ENCODE results near the gene THSD4.

Gene THSD4

DNA sequence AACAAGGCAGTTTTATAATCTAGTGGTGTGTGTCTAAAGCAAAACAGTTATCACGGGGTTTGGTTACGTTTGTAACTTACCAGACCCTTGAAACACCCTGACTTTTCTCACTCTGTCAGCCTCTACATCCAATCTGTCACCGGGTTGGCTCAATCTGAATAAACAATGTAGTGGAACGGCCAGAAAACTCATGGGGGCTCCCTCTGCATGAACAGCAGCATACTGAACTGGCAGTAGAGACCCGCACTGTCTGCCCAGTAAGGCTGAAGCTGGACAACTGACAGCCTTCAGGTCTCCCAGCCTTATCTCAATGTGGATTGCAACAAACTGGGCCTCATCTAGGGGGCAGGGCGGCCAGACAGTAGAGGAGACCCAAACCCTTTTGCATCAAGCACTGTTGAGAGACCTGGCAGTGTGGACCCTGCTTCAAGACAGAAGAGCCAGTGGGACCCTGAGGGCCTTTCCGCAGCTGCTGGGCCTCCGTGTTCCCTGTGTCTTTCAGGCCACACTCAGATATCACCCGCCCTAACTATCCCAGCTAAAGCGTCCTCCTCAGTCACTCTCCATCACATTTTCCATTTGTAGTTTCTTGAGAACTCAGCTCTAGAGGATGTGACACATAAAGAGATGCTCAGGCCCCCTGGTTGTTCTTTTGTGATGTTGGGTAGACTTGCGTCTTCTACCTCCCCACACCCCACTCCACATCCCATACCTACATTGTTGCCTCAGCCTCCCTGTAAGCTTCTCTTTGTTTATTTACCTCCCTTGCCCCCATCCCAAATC lies 513.9 kb downstream of the THSD4 start:
- DNase-seq (ENCODE audit: low spot score), result no peak

DNA sequence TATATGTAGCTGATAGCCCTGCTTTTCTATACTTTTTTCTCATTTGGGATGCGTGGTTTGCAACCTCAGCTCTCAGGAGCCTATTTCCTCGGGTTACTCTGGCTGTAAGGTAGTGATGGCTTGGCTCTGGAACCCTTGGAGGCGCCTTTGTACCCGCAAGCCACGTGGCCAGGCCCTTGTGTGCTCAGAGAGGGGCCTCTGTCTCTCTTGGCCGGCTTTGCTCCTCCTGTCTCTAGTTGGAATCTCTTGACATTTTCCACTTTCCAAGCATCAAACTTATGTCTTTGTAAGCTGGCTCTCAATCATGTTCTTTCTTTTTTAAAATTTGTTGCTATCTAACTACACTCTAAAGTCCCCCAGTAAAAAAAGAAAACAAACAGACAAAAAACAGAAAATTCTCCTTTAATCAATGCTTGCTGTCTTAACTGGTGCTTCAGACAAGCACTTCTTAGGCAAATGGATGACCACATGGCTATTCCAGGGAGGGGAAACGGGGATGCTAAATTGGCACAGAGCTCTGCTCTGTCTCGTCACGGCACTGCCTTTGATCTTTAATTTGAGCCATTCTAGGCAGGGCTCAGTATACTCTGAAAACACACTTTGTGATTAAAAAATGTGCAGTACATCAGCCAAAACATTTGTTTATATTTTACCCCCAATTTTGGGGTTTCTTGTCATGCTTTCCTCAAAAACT lies 514.7 kb downstream of the THSD4 start:
- DNase-seq (ENCODE audit: low spot score), result no peak

DNA sequence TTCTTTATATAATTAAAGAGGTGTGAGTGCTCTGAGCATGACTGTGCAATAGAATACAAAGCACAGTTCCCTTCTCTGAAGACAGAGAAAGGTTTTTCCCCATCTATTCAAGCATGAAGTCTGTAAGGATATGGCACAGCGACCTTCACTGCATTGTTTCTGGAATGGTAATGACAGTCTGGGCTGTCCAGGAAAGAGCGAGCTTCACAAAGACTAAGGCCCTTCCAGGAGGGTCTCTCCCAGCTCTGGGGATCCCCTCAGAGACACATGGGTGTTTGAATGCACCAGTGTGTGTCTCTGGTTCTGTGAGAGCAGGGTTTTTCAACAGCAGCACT lies 515.2 kb downstream of the THSD4 start:
- no peak for DNase-seq (ENCODE audit: low spot score)

DNA sequence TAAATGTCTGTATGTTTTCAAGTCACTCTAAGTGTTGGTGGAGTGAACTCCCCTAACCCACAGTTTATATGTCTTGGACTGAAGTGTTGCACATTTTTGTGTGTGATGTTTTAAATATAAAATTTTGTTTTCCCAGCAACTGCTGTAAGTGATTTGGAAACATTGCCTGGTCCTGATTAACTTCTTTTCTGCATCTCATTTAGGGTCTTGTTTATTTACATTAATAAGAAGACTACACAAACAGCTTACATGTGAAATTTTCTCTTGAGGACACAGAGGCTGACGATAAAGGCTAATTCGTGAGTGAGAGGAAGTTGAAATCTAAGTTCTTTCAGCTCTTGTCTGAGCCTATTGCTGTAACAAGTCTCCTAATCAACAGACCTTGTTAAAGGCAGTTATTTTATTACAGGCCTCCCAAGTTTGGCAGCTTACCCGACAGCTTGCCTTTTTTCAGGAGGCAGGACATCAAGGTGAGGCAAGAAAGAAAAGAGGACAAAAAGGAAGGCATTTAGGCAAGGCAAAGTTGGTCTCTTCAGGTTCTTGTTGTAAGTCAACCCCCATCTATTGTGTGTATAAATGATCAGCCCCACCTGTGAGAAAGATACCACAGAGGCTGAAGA lies 517.4 kb downstream of the THSD4 start:
- DNase-seq (ENCODE audit: low spot score), result no peak

DNA sequence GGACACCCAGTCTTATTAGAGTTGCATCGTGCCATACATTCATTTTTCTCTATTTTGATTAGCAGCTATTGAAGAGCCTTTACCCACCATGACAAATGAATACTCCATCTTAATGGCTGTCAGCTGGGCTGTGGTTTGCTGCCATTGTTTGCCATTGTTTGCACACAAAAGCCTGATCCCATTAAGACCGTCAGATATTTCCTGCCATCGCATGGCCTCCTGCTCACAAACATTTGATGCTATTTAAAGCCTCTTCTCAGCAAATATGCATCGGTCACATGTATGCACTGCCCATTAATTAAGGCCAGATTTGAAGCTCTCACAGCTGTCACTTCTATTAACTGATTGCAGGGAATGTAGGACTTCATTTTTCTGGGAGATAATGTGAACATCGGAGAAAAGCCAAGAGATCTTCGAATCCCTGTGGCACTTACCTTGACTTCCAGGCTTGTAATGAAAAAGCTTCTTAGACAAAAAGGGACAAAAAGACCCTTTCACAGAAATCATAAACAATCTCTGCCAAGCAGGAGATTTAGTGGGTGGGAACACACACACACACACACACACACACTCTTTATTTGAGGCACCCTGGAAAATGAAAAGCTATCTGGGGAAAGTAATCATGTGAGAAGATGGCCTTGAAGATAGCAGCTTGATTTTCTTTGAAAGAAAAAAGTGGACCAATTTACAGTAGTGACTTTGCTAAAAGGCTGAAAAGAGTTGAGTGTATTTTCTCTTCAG lies 519.7 kb downstream of the THSD4 start:
- no peak for DNase-seq (ENCODE audit: low spot score)

DNA sequence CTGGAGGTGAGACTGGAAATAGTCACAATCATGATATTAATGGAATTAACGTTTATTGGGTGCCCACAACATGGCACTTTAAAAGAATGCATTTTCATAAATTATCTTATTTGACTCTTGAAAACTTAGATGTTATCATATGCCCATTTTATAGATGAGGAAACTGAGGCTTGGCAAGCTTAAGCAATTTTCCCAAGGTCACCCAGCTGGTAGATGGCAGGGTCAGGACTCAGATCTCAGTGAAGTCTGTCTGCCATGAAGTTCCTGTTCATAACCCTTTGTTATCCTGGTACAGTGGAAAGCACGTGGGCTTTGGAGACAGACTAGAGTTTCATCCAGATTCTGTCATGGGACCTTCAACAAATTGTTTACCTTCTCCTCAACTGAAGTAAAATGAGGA lies 520.5 kb downstream of the THSD4 start:
- no peak for DNase-seq (ENCODE audit: low spot score)

DNA sequence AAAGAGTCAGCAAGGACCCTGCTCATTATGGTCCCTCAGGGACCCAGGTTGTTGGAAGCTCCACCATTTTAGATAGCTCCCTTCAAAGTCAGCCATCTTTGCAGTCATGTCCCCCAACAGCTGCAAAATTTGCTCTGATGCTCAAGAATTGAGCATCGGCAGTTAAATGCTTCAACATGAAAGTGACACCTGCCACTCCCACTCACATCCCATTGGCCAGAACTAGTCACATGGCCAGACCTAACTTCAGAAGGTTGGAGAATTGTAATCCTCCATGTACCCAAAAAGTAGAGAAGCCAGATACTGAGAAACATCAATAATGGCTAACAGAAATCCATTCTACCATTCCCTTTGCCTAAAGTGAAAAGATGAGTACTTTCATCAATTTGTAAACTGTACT lies 523.6 kb downstream of the THSD4 start:
- no peak for DNase-seq (ENCODE audit: low spot score)

DNA sequence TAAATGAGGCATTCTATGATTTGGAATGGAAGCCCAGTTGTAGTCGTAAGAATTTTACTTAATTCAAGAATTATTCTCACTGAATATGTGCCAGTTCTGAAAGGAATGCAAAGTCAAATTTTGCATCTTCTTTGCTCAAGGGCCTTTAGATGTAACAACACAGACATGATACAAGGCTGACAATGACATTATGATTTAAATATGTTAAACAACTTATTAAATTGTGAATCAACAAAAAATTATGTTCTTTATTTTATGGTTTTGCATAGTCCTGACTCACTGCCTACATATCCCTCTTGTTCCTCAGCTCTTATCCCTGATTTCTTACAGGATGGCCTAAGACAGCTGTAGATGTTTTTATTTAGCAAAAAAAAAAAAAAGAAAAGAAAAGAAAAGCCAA lies 524.2 kb downstream of the THSD4 start:
- DNase-seq (ENCODE audit: low spot score), result no peak

DNA sequence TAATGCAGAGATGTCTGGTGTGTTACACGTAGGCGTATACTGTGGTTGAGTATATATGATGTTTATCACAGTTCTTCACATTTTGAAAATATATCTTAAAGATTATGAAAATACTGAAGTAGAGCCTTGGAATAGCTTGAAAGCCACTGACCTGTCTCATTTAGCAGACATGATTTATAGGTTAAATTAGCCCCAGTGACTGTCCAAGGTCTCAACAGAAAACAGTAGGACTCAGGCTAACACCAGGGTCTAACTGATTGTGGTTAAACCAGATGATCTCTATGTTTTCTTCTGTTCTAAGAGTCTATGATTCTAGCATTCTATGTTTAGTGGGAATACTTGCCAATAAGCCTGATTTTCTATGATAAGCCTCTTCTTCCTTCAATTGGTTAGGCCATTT lies 528.6 kb downstream of the THSD4 start:
- no peak for DNase-seq (ENCODE audit: low spot score)

DNA sequence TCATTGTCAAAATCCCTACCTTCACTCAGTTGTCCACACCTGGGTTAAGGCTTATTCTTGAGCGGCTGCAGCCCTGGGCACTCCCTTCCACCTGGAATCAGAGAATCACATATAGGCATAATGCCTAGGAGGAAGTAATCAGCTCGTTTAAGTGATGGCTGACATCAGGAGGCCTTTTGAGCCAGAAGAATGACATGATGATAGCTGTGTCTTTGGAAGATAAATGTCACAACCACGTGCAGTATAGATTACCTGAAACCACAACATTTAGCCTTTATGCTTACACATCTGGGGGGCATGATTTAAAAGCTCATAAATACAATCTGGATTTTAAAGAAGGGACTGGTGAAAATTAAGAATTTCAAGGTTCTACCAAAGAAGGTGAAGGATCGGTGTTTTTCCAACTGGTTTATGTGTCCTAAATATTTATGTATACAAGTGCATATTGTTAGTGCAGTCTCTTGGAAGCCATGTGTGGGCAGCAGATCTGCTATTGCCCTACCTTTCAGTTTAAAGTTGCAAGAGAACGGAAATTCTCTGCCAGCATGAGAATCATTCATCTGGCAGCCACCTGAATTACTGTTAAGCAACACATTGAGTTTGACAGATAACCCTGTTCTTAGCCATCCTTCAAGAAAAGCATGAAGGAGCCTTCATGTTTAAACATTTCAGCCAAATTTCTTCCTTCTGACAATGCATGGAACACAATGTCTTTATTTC lies 531.7 kb downstream of the THSD4 start:
- DNase-seq (ENCODE audit: low spot score), result no peak

DNA sequence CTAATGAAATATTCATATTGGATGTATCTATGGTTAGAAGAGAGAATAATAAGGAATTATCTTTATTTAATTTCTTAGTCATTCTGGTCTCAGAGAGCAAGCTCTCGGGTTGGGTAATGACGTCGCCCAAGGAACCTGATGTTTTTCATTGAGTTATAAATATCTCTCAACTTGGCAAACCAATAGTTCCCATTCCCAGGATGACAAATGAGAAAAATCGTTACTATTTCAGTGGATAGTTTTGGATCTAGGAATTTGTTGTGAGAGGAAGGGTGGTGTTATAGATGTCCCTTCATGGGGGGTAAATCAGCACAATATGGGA lies 532.2 kb downstream of the THSD4 start:
- no peak for DNase-seq (ENCODE audit: low spot score)

DNA sequence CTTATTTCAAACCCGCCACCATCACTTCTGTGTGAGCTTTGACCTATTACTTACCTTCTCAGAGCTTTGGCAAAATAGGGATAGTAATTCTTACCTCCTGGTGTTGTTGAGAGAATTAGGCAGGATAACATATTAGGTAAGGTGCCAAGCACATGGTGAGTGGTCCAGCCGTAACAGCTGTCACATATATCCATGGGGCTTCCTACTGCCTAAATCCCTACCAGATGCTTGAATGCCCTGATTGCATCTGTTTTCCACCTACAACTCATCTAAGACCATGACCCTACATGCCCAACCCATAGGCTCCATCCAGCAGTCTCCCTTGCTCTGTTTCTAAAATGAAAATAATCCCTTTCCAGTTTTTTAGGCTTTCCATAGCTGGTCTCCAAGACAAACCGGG lies 532.8 kb downstream of the THSD4 start:
- no peak for DNase-seq (ENCODE audit: low spot score)

DNA sequence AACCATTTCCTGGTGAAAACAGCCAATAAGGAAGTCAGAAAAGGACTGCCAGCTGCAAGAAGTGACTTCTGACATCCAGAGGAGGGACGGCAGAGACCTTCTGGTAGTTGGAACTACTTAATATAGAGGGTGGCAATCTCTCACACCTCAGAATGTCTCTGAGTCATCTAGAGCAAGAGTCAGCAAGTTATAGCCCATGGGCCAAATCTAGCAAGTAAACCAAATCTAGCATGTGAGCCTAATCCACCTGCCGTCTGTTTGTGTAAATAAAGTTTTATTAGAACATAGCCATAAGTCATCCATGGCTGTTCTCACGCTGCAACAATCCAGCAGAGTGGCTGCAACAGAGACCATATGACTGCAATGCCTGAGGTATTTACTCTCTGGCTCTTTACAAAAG lies 534.6 kb downstream of the THSD4 start:
- no peak for DNase-seq (ENCODE audit: low spot score)

DNA sequence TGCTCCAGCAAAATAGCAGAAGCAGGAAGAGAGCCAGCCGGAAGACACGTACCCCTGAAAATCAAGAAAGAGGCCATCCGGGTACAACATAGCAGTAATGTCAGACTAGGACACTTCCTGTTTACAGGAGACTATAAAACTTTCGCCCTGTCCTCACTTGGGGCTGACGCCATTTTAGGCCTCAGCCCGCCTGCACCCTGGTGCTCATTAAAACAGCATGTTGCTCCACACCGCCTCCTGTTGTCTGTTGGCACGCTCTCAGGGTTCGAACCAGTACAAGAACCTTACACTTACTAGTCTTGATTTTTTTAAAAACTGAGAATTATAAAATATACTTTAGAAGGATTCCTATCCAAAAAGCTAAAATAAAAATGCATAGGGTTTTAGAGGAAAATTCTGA lies 535.3 kb downstream of the THSD4 start:
- DNase-seq (ENCODE audit: low spot score), result no peak

DNA sequence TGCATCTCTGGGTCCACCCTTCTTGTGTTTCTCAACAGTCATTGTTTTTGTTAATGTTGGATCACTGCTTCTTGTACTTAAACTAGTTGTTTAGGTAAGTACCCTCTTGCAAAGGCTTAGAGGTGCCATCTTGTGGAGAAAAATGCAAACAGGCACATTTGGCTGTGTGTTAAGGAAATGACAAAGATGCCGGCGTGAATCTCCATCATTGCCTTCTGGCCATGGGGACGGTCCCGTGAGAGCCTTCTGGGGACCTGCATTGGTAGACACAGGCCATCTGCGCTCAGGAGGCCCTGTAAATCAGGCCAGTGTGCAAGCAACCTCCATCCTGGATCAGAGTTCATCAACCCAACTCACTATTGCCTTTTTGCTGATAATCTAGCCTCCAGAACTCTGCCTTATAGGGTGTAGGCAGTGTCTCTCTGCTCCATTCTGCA lies 536.5 kb downstream of the THSD4 start:
- DNase-seq (ENCODE audit: low spot score), result peak; percentile 65

DNA sequence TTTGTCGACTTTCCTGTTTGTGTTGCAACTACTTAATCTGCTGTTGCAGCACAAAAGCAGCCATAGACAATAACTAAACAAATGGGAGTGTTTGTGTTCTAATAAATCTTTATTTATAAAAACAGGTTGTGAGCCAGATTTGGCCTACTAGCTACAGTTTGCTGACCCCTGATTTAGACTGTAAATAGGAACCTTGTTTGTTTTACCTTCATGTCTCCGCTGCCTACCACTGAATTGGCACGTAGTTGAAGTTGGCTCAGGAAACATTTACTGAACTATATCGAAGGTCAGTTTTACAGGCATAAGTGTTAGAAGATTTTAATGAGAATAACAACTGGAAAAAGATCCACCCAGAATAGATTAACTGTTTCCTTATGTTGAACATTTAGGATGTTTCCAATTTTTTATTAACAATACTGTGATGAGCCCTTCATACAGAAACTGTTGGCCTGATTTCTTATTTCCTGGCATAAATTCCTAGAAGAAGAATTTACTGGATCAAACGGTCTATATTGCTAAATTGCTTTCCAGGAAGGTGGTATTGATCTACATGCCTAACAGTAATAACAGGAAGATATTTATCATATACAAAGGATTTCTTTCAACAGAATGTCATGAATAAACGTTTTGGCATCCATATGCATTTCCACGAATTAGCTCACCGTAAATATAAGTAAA lies 538.9 kb downstream of the THSD4 start:
- no peak for DNase-seq (ENCODE audit: low spot score)

DNA sequence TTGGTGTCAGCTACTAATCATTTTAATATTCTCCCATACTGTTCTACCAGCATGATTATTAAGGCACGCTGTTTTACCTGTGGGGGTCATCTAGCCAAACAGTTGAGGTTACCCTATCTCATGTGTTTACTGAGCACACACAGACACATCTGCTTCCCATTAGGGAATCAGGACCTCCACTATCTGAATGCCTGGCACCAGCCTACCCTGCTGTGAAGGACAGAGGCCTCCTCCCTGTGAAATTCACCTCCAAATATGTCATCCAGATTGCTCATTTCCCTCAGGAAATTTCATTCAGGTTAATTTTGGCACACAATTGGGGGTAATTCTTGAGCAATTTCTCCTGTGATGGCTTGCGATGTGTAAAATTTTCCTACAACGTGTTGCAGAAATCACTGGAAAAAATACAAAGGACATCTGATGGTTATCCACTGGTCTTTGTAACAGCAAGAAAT lies 539.5 kb downstream of the THSD4 start:
- DNase-seq (ENCODE audit: low spot score), result no peak

DNA sequence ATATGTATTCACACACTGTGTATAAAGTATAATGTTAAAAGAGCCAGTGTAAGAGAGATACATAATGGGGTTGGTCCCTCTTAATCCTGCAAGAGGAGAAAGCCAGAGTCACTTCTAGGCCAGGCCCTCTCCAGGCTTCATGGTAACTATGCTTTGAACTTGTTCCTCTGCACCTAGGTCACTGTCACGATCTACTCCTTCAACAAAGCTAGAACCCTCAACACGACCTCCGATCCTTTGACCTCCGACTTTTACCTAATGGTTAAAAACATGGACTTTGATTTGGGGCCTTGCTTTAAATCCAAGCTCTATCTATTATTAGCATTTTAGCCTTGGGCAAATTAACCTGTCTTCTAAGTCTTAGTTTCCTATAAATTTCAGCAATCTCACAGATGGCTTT lies 541.2 kb downstream of the THSD4 start:
- no peak for DNase-seq (ENCODE audit: low spot score)

DNA sequence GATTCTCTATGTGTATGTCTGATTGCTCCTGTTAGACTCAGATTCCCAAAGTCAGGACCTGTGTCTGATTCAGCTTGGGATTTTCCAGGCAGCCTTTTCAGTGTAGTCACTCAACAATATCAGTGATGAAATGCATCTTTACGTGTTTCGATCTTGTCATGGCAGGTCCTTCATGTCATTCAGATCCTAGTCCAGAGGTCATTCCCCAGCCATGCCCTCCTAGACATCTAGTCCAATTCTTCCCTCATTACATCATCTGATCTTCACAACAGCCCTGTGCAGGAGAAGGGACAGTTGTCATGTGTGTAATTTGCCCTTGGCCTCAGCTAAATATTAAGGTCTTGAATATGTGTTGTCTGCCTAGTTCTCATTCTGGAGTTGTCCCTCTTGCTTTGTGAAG lies 541.9 kb downstream of the THSD4 start:
- no peak for DNase-seq (ENCODE audit: low spot score)

DNA sequence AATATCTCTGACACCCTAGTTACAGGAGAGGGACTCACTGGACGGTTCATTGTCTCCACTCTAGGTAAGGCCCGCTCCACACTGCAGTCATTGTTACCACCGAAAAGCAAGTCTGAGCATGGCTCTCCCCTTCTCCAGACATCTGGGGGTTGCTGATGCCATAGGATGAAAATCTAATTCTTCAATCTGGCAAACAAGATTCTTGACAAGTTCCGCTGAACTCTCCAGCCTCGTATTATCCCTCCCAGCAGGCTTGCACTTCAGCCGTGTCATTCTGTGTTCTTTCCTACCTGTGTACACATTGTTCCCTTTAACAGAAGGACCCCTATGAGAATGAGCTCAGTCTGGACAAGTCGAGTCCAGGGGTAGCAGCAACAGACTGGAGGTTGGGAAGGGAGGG lies 542.8 kb downstream of the THSD4 start:
- DNase-seq (ENCODE audit: low spot score), result no peak
